SK-N-SH (cell line): ENCODE data around the gene SULT1E1.

Experiments
- CHD2 ChIP-seq: fragments of 150-350 bp; IDR thresholded peaks from 2 replicates; pipeline ENCODE4 v1.6.1; 2018; ENCODE audit warnings: low read length; ENCODE audit not compliant: partially characterized antibody
- CTCF ChIP-seq: fragments of 200-600 bp; sonication (generic); IDR thresholded peaks from 2 replicates; pipeline ENCODE4 v1.6.1; 2017; ENCODE audit warnings: antibody characterized with exemption, mild to moderate bottlenecking, moderate library complexity
- EP300 ChIP-seq, 2 experiments: IDR thresholded peaks; 2 replicates each; pipeline versions ENCODE4 v1.4.0 to v1.6.1; 2012; ENCODE audit warnings: borderline replicate concordance in 1 of 2, low read depth in 1 of 2, low read length in 1 of 2
- EZH2phosphoT487 ChIP-seq: fragments of 200-600 bp; sonication (generic); IDR thresholded peaks from 2 replicates; pipeline ENCODE4 v1.6.1; 2017; ENCODE audit warnings: low read depth, mixed run types, mild to moderate bottlenecking, antibody characterized with exemption, moderate library complexity, borderline replicate concordance
- FOXM1 ChIP-seq: IDR thresholded peaks from 2 replicates; pipeline ENCODE4 v1.4.0; 2012; ENCODE audit warnings: low read depth, mild to moderate bottlenecking
- NFIC ChIP-seq: IDR thresholded peaks from 2 replicates; pipeline ENCODE4 v1.4.0; 2012; ENCODE audit warnings: borderline replicate concordance
- NRF1 ChIP-seq: IDR thresholded peaks from 2 replicates; pipeline ENCODE4 v1.6.1; 2012; ENCODE audit warnings: low read depth, mild to moderate bottlenecking, low read length
- REST ChIP-seq: IDR thresholded peaks from 2 replicates; pipeline ENCODE4 v1.6.1; 2012; ENCODE audit warnings: mild to moderate bottlenecking, low read depth, low read length, moderate library complexity
- TEAD4 ChIP-seq: IDR thresholded peaks from 2 replicates; pipeline ENCODE4 v1.4.0; 2012; ENCODE audit warnings: mild to moderate bottlenecking, borderline replicate concordance; ENCODE audit not compliant: insufficient read depth
- USF1 ChIP-seq: IDR thresholded peaks from 2 replicates; pipeline ENCODE4 v1.4.0; 2012; ENCODE audit warnings: low read depth, borderline replicate concordance
- USF2 ChIP-seq: fragments of 150-350 bp; IDR thresholded peaks from 2 replicates; pipeline ENCODE4 v1.6.1; 2017; ENCODE audit warnings: antibody characterized with exemption, low read length, low read depth, borderline replicate concordance

GRCh38 chr4:69860521-69861298 is 765 bp upstream of the SULT1E1 start:
- no peak for TF ChIP-seq CHD2
- no peak for TF ChIP-seq CTCF
- TF ChIP-seq USF1: no peak
- TF ChIP-seq NRF1: no peak
- TF ChIP-seq TEAD4: no peak
- no peak for TF ChIP-seq USF2
- no peak for TF ChIP-seq NFIC
- no peak for TF ChIP-seq FOXM1
- no peak for TF ChIP-seq REST
- TF ChIP-seq EP300 (IDR thresholded peaks at IDR 0.05; ENCODE audit: borderline replicate concordance in 1 of 2, low read depth in 1 of 2, low read length in 1 of 2): no peak
- no peak for TF ChIP-seq EZH2phosphoT487
